H1 (cell line): ENCODE results near the gene WDR3. TPM values are rescaled to one million over a fixed set of nuclear protein-coding genes. Genes with fewer than 3 reads are reported as not detected.

Experiments used
- CTCF ChIA-PET: fragments of 300-600 bp; sonication (Branson Sonifier 250); formaldehyde crosslinking; loops from one replicate; lab custom pipeline; 2021; ENCODE audit not compliant: partially characterized antibody; lab: Charles Lee
- POLR2A ChIA-PET: fragments of 300-600 bp; sonication (Branson Sonifier 250); formaldehyde crosslinking; loops from one replicate; lab custom pipeline; 2021; ENCODE audit warnings: inconsistent platforms; ENCODE audit not compliant: partially characterized antibody; lab: Charles Lee
- DNase-seq, 2 experiments: peaks; one replicate each; pipeline versions ENCODE4 v3.0.0 to v3.0.0-alpha.2; 2010 to 2022; ENCODE audit warnings: low spot score in 2 of 2, low read depth in 1 of 2, mixed read lengths in 1 of 2
- FAIRE-seq: peaks from 2 replicates; lab custom pipeline; 2011; peaks lifted over from hg19 to GRCh38; lab: Jason Lieb, UNC
- H2AFZ ChIP-seq: 2 replicates; pipeline ENCODE4 v1.8.1; 2012; ENCODE audit warnings: low read length, inconsistent platforms
- H2AK5ac ChIP-seq: 2 replicates; pipeline ENCODE4 v1.6.1; 2013; ENCODE audit warnings: low read depth, low read length
- H2BK120ac ChIP-seq: replicated peaks from 2 replicates; pipeline ENCODE3; 2013; ENCODE audit warnings: low read depth, low read length, inconsistent platforms
- H2BK12ac ChIP-seq: 2 replicates; pipeline ENCODE4 v1.6.1; 2013; ENCODE audit warnings: low read depth, low read length
- H2BK15ac ChIP-seq: 2 replicates; pipeline ENCODE4 v1.6.1; 2013; ENCODE audit warnings: low read length
- H2BK20ac ChIP-seq: 2 replicates; pipeline ENCODE4 v1.6.1; 2013; ENCODE audit warnings: low read length
- H2BK5ac ChIP-seq: 2 replicates; pipeline ENCODE4 v1.6.1; 2013; ENCODE audit warnings: low read depth, low read length
- H3K14ac ChIP-seq: 2 replicates; pipeline ENCODE4 v1.6.1; 2013; ENCODE audit warnings: inconsistent platforms; ENCODE audit not compliant: insufficient read length
- H3K18ac ChIP-seq: 2 replicates; pipeline ENCODE4 v1.6.1; 2013; ENCODE audit warnings: low read length; ENCODE audit errors: extremely low read depth
- H3K23ac ChIP-seq: 2 replicates; pipeline ENCODE4 v1.6.1; 2013; ENCODE audit warnings: inconsistent platforms; ENCODE audit not compliant: insufficient read length
- H3K23me2 ChIP-seq: 2 replicates; pipeline ENCODE4 v1.6.1; 2013; ENCODE audit warnings: low read depth, low read length
- H3K27ac ChIP-seq: 2 replicates; pipeline ENCODE4 v1.6.1; 2011; ENCODE audit warnings: low read depth, low read length, inconsistent platforms
- H3K27me3 ChIP-seq, 4 experiments: replicated peaks in 1 of 4; 1 replicate in 1 of 4; 2 replicates in 3 of 4; pipeline versions ENCODE4 v1.6.1 to v1.8.1; 2011 to 2013; ENCODE audit warnings: low read length in 3 of 4, mild to moderate bottlenecking in 3 of 4, inconsistent platforms in 2 of 4, mixed read lengths in 2 of 4, moderate library complexity in 1 of 4; ENCODE audit not compliant: control insufficient read depth in 3 of 4, insufficient read depth in 3 of 4; ENCODE audit errors: extremely low read depth in 1 of 4
- H3K36me3 ChIP-seq, 4 experiments: 2 replicates each; pipeline versions ENCODE4 v1.6.1 to v1.8.1; 2011 to 2013; ENCODE audit warnings: mild to moderate bottlenecking in 4 of 4, low read length in 3 of 4, moderate library complexity in 2 of 4, control low read depth in 1 of 4, inconsistent platforms in 1 of 4; ENCODE audit not compliant: insufficient read depth in 4 of 4, control insufficient read depth in 2 of 4
- H3K4ac ChIP-seq: replicated peaks from 2 replicates; pipeline ENCODE3; 2013; ENCODE audit warnings: low read length, low read depth, mixed read lengths, inconsistent platforms; ENCODE audit not compliant: insufficient read length
- H3K4me1 ChIP-seq, 4 experiments: replicated peaks in 1 of 4; 1 replicate in 1 of 4; 2 replicates in 3 of 4; pipeline versions ENCODE4 v1.6.1 to v1.8.1; 2011 to 2013; ENCODE audit warnings: low read length in 3 of 4, inconsistent platforms in 2 of 4, mixed read lengths in 1 of 4; ENCODE audit not compliant: insufficient read depth in 4 of 4, control insufficient read depth in 3 of 4
- H3K4me2 ChIP-seq, 2 experiments: 2 replicates each; pipeline versions ENCODE4 v1.6.1 to v1.8.1; 2011 to 2013; ENCODE audit warnings: low read depth in 2 of 2, low read length in 2 of 2, control low read depth in 1 of 2, inconsistent platforms in 1 of 2, mild to moderate bottlenecking in 1 of 2; ENCODE audit not compliant: insufficient read depth in 1 of 2
- H3K4me3 ChIP-seq, 4 experiments: fragments of 200-600, 300-600 bp in 1 of 4; sonication (generic), shearing (Covaris generic), sonication (Bioruptor Twin) in 1 of 4; 2 replicates each; pipeline versions ENCODE4 v1.5.1 to v1.8.1; 2011 to 2016; ENCODE audit warnings: low read length in 4 of 4, low read depth in 3 of 4, control low read depth in 2 of 4, inconsistent platforms in 2 of 4, mild to moderate bottlenecking in 2 of 4, mixed read lengths in 1 of 4, moderate library complexity in 1 of 4; ENCODE audit not compliant: insufficient read depth in 2 of 4; ENCODE audit errors: extremely low read depth in 1 of 4
- H3K56ac ChIP-seq: replicated peaks from 2 replicates; pipeline ENCODE3; 2013; ENCODE audit warnings: low read depth, mild to moderate bottlenecking, mixed read lengths, low read length, inconsistent platforms; ENCODE audit not compliant: insufficient read length
- H3K79me1 ChIP-seq: 2 replicates; pipeline ENCODE4 v1.6.1; 2013; ENCODE audit warnings: low read depth, low read length, control low read depth
- H3K79me2 ChIP-seq, 2 experiments: 2 replicates each; pipeline versions ENCODE4 v1.6.1 to v1.8.1; 2012 to 2013; ENCODE audit warnings: low read length in 2 of 2, mild to moderate bottlenecking in 2 of 2, inconsistent platforms in 1 of 2; ENCODE audit not compliant: insufficient read depth in 2 of 2, control insufficient read depth in 1 of 2
- H3K9ac ChIP-seq, 4 experiments: replicated peaks in 1 of 4; 1 replicate in 1 of 4; 2 replicates in 3 of 4; pipeline versions ENCODE4 v1.6.1 to v1.8.1; 2011 to 2013; ENCODE audit warnings: low read depth in 3 of 4, low read length in 3 of 4, control low read depth in 2 of 4, mild to moderate bottlenecking in 2 of 4, moderate library complexity in 2 of 4, inconsistent platforms in 1 of 4; ENCODE audit errors: extremely low read depth in 1 of 4
- H3K9me3 ChIP-seq, 2 experiments: 2 replicates each; pipeline versions ENCODE4 v1.6.1 to v1.8.1; 2012 to 2013; ENCODE audit warnings: mild to moderate bottlenecking in 2 of 2, moderate library complexity in 2 of 2, control low read depth in 1 of 2, inconsistent platforms in 1 of 2, low read depth in 1 of 2, low read length in 1 of 2, mixed read lengths in 1 of 2; ENCODE audit not compliant: insufficient read depth in 2 of 2
- H4K20me1 ChIP-seq, 2 experiments: replicated peaks in 1 of 2; 2 replicates each; pipeline versions ENCODE3 to v1.8.1; 2011 to 2013; ENCODE audit warnings: inconsistent platforms in 2 of 2, low read length in 2 of 2, mild to moderate bottlenecking in 1 of 2; ENCODE audit not compliant: insufficient read depth in 2 of 2, control insufficient read depth in 1 of 2
- H4K5ac ChIP-seq: 2 replicates; pipeline ENCODE4 v1.6.1; 2013; ENCODE audit warnings: low read length, low read depth, mixed read lengths, inconsistent platforms; ENCODE audit not compliant: insufficient read length
- H4K8ac ChIP-seq: 2 replicates; pipeline ENCODE4 v1.8.0; 2013; ENCODE audit warnings: mild to moderate bottlenecking, moderate library complexity, low read length, inconsistent platforms; ENCODE audit not compliant: insufficient read depth; ENCODE audit errors: extremely low read depth
- H4K91ac ChIP-seq: replicated peaks from 2 replicates; pipeline ENCODE3; 2013; ENCODE audit warnings: low read length, mixed read lengths, inconsistent platforms; ENCODE audit not compliant: insufficient read length
- BRCA1 ChIP-seq: IDR thresholded peaks from 2 replicates; pipeline ENCODE4 v1.6.1; 2012; ENCODE audit warnings: low read depth, low read length, improper control_type of control experiment
- HDAC2 ChIP-seq, 2 experiments: fragments of 300-600 bp in 1 of 2; sonication (generic) in 1 of 2; IDR thresholded peaks; 2 replicates each; pipeline ENCODE4 v1.6.1; 2011 to 2012; ENCODE audit warnings: low read depth in 2 of 2, low read length in 2 of 2, mild to moderate bottlenecking in 2 of 2, moderate library complexity in 2 of 2, borderline replicate concordance in 1 of 2, inconsistent platforms in 1 of 2
- KDM5A ChIP-seq: fragments of 200-600 bp; IDR thresholded peaks from 2 replicates; pipeline ENCODE4 v1.7.1; 2012; ENCODE audit warnings: mild to moderate bottlenecking, low read length, inconsistent platforms, mixed read lengths
- RBBP5 ChIP-seq: IDR thresholded peaks from 2 replicates; pipeline ENCODE4 v1.7.1; 2012; ENCODE audit warnings: low read depth, mild to moderate bottlenecking, inconsistent platforms, low read length, moderate library complexity, borderline replicate concordance
- SAP30 ChIP-seq: fragments of 300-600 bp; sonication (generic); IDR thresholded peaks from 2 replicates; pipeline ENCODE4 v1.7.1; 2012; ENCODE audit warnings: low read length, moderate library complexity, mild to moderate bottlenecking, inconsistent platforms; ENCODE audit not compliant: insufficient read depth, insufficient replicate concordance
- TAF7 ChIP-seq: optimal IDR thresholded peaks from 2 replicates; pipeline ENCODE3; 2011; ENCODE audit warnings: low read depth, mild to moderate bottlenecking, inconsistent platforms, low read length, moderate library complexity, borderline replicate concordance
- WGBS, 2 experiments: shearing (Covaris generic) in 1 of 2; methylation state at CpG; one replicate each; pipeline versions ENCODE4 v1.1.6 to v1.1.7; 2013 to 2015; ENCODE audit warnings: low lambda C conversion rate in 2 of 2, mixed read lengths in 2 of 2, inconsistent platforms in 1 of 2, low coverage in 1 of 2, missing lambda C conversion rate in 1 of 2; ENCODE audit not compliant: insufficient replicate concordance in 2 of 2, insufficient coverage in 1 of 2, insufficient read length in 1 of 2; ENCODE audit errors: extremely low coverage in 1 of 2, missing lambda C conversion rate in 1 of 2; 5-methylcytosine and 5-hydroxymethylcytosine counted together
- polyA plus RNA-seq, 7 experiments: library from polyadenylated mRNA; depleted of rRNA in 3 of 7; stranded (reverse) in 5 of 7; unstranded in 2 of 7; fragments of >200 nt in 5 of 7; fragments of 200-250 nt in 2 of 7; gene quantifications; 1 replicate in 5 of 7; 2 replicates in 1 of 7; 4 replicates in 1 of 7; pipeline versions ENCODE4 v1.2.1 to v1.2.3, GENCODE V29; 2011 to 2013; ENCODE audit warnings: missing spikeins in 2 of 7, mixed read lengths in 2 of 7
- total RNA-seq: library from RNA; stranded (reverse); fragmentation: NEBNext Ultra II Directional; extraction: Animal tissue kit (Norgen Biotek cat#: 25700); gene quantifications from 2 replicates; pipeline ENCODE4 v1.2.1, GENCODE V29; 2021
- TF ChIP-seq, protein P1 (sequence below): IDR thresholded peaks from 2 replicates; pipeline ENCODE4 v1.6.1; 2011; ENCODE audit warnings: low read depth, mild to moderate bottlenecking, low read length; ENCODE audit not compliant: insufficient read depth

The WDR3 gene
- total and polyA plus RNA-seq, 2 of the 8 experiments (the other 6 are each of a cell fraction or from before 2014, with no cell fraction given), result 18.2 to 67.9 TPM

DNA sequence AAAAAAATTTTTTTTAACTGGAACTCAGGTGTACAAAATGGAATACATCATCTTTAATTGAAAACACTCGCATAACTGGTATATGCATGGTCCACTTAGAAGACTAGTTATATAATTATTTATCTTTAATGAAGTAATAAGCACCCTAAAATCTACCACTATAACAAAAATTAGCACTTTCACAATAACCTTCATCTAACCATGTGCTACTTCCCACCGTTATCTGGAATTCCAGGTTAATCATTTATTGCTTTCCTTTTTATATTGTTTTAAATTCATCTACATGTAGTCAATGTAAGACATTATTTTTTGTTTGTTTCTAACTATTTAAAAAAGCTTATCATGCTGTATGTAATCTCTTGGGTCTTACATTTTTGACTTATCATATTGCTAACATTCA, 39.1 kb upstream of the WDR3 start:
- Histone ChIP-seq H3K9me3 (no peaks in the 10 kb centered on the region), H3K9ac (no peak overlapping the region), H2AFZ (no peak overlapping the region), H2BK12ac (no peak overlapping the region), H3K4ac (no peak overlapping the region), H2BK15ac (no peak overlapping the region), H3K79me2 (no peaks in the 10 kb centered on the region), H4K20me1 (no peaks in the 10 kb centered on the region), H3K4me1 (no peaks in the 10 kb centered on the region), H3K56ac (no peak overlapping the region), H3K23ac (no peak overlapping the region)
- DNase-seq, result no peak
- WGBS, 2 experiments, result 88% methylated on average over 2 of the region's 2 CpGs; no CpG with 5 or more reads in 1 of the 2 experiments
- no peak for TF ChIP-seq TAF7
- TF ChIP-seq, protein P1, sequence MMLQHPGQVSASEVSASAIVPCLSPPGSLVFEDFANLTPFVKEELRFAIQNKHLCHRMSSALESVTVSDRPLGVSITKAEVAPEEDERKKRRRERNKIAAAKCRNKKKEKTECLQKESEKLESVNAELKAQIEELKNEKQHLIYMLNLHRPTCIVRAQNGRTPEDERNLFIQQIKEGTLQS, result no peak
- no peak for TF ChIP-seq HDAC2 (IDR thresholded peaks at IDR 0.05; ENCODE audit: borderline replicate concordance in 1 of 2, low read depth in 2 of 2, low read length in 2 of 2)
- no peak for TF ChIP-seq BRCA1
- TF ChIP-seq SAP30, result no peak
- no peak for TF ChIP-seq RBBP5
- TF ChIP-seq KDM5A, result no peak
- TF ChIP-seq, all 59 proteins: peak for 0
- ChIA-PET POLR2A (no interaction called here), CTCF (no interaction called here)
- Histone ChIP-seq H4K5ac (no peak overlapping the region), H3K36me3 (peaks cover 0 to 2% (median 0%) of the 10 kb centered on the region in 4 experiments; a peak in 1 of 8 replicates), H3K4me3 (no peak overlapping the region), H4K91ac (no peak overlapping the region), H3K4me2 (no peak overlapping the region), H3K18ac (no peak overlapping the region), H2AK5ac (no peak overlapping the region), H4K8ac (no peak overlapping the region), H2BK5ac (no peak overlapping the region), H3K27me3 (no peaks in the 10 kb centered on the region), H3K23me2 (no peaks in the 10 kb centered on the region), H2BK20ac (no peak overlapping the region), H3K27ac (no peak overlapping the region), H3K79me1 (no peaks in the 10 kb centered on the region), H3K14ac (no peak overlapping the region), H2BK120ac (no peak overlapping the region)
- FAIRE-seq, result no peak
